ENCODE results near the gene CCDC12.

CCDC12 gene

DNA sequence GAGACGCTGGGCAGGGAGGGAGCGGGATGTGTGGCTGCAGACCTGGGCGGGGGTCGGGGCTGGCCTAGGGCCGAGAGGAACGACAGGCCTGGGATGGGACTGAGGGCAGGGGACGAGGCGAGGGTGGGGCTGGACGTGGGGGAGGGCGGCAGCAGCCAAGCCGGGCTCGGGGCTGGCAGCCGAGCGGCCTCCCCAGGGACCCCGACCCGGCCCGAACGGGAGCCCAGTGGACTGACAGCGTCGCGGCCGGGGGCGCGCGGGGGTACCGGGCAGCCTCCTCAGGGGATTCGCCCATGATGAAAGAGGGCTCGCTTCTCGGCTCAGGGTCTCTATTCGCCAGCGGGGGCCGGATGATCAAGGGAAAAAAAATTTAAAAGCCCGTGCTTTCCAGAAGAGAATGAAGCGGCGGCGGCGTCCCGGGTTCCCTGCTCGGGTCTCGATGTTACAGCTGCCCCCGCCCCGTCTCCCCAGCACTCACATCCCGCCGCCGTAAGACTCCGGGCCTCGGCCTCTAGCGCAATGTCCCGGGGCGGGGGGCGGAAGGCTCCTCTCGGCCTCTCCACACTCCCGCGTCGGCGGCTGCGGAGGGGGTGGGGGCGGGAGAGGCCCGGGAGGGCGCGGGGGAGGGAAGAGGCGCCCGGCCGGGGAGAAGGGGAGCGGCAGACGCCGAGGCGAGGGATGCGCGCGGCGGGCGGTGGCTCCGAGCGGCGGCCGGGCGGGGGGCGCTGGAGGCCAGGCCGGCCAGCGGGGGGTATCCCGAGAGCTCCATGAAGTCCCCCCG, 94.8 kb downstream of the CCDC12 start:
- TF ChIP-seq USF1 (IDR thresholded peaks at IDR 0.05) (no peak), FOXM1 (IDR thresholded peaks at IDR 0.05; ENCODE audit: borderline replicate concordance, low read depth) (no peak), ZBTB7A (IDR thresholded peaks at IDR 0.05; ENCODE audit: low read depth) (no peak; the same call in 1 of the 2 replicates), MAX (IDR thresholded peaks at IDR 0.05) (no peak)

GRCh38 chr3:46880884-46881595, 95.5 kb downstream of the CCDC12 start:
- TF ChIP-seq TEAD4 (IDR thresholded peaks at IDR 0.05) (no peak), NFIC (IDR thresholded peaks at IDR 0.05) (no peak), TCF12 (IDR thresholded peaks at IDR 0.05; ENCODE audit: low read depth) (no peak), YY1 (IDR thresholded peaks at IDR 0.05; ENCODE audit: low read depth) (no peak)

- TF ChIP-seq YY1 (IDR thresholded peaks at IDR 0.05; ENCODE audit: low read depth) = no peak
- TF ChIP-seq TEAD4 (IDR thresholded peaks at IDR 0.05) = peak; percentile 53
These were observed 97.6 kb downstream of the CCDC12 start for GRCh38 chr3:46878781-46879436.

- TF ChIP-seq CREB1 (IDR thresholded peaks at IDR 0.05; ENCODE audit: low read depth) (no peak), CEBPB (IDR thresholded peaks at IDR 0.05) (no peak), FOXM1 (IDR thresholded peaks at IDR 0.05; ENCODE audit: borderline replicate concordance, low read depth) (no peak), TCF12 (IDR thresholded peaks at IDR 0.05; ENCODE audit: low read depth) (no peak), RAD21 (IDR thresholded peaks at IDR 0.05; ENCODE audit: low read depth) (no peak), TAF1 (IDR thresholded peaks at IDR 0.05; ENCODE audit: low read depth) (no peak), ZBTB7A (IDR thresholded peaks at IDR 0.05; ENCODE audit: low read depth) (no peak), YY1 (IDR thresholded peaks at IDR 0.05; ENCODE audit: low read depth) (no peak), TEAD4 (IDR thresholded peaks at IDR 0.05) (no peak)
These were observed 99.0 kb downstream of the CCDC12 start, which contains the start of gene PTH1R for GRCh38 chr3:46877406-46878125. TSS of gene PTH1R (plus strand) at chr3:46877721. CDS start at chr3:46883560, 5,839 bp downstream.

- no peak for TF ChIP-seq TEAD4 (IDR thresholded peaks at IDR 0.05)
- TF ChIP-seq TCF12 (IDR thresholded peaks at IDR 0.05; ENCODE audit: low read depth) = no peak
- no peak for TF ChIP-seq YY1 (IDR thresholded peaks at IDR 0.05; ENCODE audit: low read depth)
These were observed 99.9 kb downstream of the CCDC12 start for GRCh38 chr3:46876313-46877300.

DNA sequence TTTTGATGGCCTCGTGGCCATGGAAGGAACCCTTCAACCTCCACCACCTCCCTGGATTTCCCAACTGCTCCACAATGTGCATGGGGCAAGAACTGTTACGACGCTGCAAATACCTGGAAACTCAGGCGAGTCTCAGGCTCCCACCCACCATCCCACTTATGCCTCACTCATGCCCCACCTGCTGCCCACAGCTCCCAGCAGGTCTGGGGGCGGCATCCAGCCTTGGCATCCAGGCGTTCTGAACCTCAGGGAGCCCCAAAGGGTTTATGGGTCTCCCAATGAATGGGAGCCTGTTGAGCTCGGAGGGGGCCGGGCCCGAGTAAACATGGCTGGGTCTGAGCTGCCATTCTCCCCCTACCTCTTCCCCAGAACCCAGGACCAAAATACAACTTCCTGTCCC, 101.0 kb downstream of the CCDC12 start:
- TF ChIP-seq ZBTB7A (IDR thresholded peaks at IDR 0.05; ENCODE audit: low read depth) = no peak
- no peak for TF ChIP-seq RAD21 (IDR thresholded peaks at IDR 0.05; ENCODE audit: low read depth)
- no peak for TF ChIP-seq TAF1 (IDR thresholded peaks at IDR 0.05; ENCODE audit: low read depth)
- no peak for TF ChIP-seq REST (IDR thresholded peaks at IDR 0.05; ENCODE audit: low read depth)
- TF ChIP-seq USF1 (IDR thresholded peaks at IDR 0.05) = no peak
- no peak for TF ChIP-seq YY1 (IDR thresholded peaks at IDR 0.05; ENCODE audit: low read depth)
- no peak for TF ChIP-seq TCF12 (IDR thresholded peaks at IDR 0.05; ENCODE audit: low read depth)
- TF ChIP-seq CREB1 (IDR thresholded peaks at IDR 0.05; ENCODE audit: low read depth) = no peak
- TF ChIP-seq CEBPB (IDR thresholded peaks at IDR 0.05) = no peak
- no peak for TF ChIP-seq EGR1 (IDR thresholded peaks at IDR 0.05)
- TF ChIP-seq NFIC (IDR thresholded peaks at IDR 0.05) = no peak
- TF ChIP-seq TEAD4 (IDR thresholded peaks at IDR 0.05) = no peak

GRCh38 chr3:46874430-46874829, 102.1 kb downstream of the CCDC12 start:
- TF ChIP-seq REST (IDR thresholded peaks at IDR 0.05; ENCODE audit: low read depth) (no peak), CEBPB (IDR thresholded peaks at IDR 0.05) (no peak), MAX (IDR thresholded peaks at IDR 0.05) (no peak), RAD21 (IDR thresholded peaks at IDR 0.05; ENCODE audit: low read depth) (no peak), YY1 (IDR thresholded peaks at IDR 0.05; ENCODE audit: low read depth) (no peak), USF1 (IDR thresholded peaks at IDR 0.05) (no peak), ZBTB7A (IDR thresholded peaks at IDR 0.05; ENCODE audit: low read depth) (no peak), CREB1 (IDR thresholded peaks at IDR 0.05; ENCODE audit: low read depth) (no peak), TAF1 (IDR thresholded peaks at IDR 0.05; ENCODE audit: low read depth) (no peak), EGR1 (IDR thresholded peaks at IDR 0.05) (no peak), EP300 (IDR thresholded peaks at IDR 0.05; ENCODE audit: borderline replicate concordance) (no peak), TEAD4 (IDR thresholded peaks at IDR 0.05) (no peak), TCF12 (IDR thresholded peaks at IDR 0.05; ENCODE audit: low read depth) (no peak), FOXM1 (IDR thresholded peaks at IDR 0.05; ENCODE audit: borderline replicate concordance, low read depth) (no peak)
